BLaER1 treated with 17β-estradiol and CSF1 and Interleukin-3, amounts not matched to agents 10 nM and 100 nM (cell line): ENCODE results near the gene ATL2.
"Not testable (repeated sequence)": the region's sequence is repeated elsewhere in the genome, so short reads cannot be mapped to it uniquely, and the experiment has no call there.

Experiments
- H3K27ac ChIP-seq, 11 experiments: shearing (Covaris generic); formaldehyde crosslinking; 2 replicates each; pipeline ENCODE4 v1.8.1; 2022
- H3K27me3 ChIP-seq, 11 experiments: shearing (Covaris generic); formaldehyde crosslinking; 2 replicates each; pipeline ENCODE4 v1.8.1; 2022
- H3K36me3 ChIP-seq, 11 experiments: shearing (Covaris generic); formaldehyde crosslinking; 2 replicates each; pipeline ENCODE4 v1.8.1; 2022
- H3K4me1 ChIP-seq, 10 experiments: shearing (Covaris generic); formaldehyde crosslinking; 2 replicates each; pipeline ENCODE4 v1.8.1; 2022
- H3K4me2 ChIP-seq, 11 experiments: shearing (Covaris generic); formaldehyde crosslinking; 2 replicates each; pipeline ENCODE4 v1.8.1; 2022
- H3K4me3 ChIP-seq, 10 experiments: shearing (Covaris generic); formaldehyde crosslinking; 2 replicates each; pipeline ENCODE4 v1.8.1; 2022
- H3K9ac ChIP-seq, 11 experiments: shearing (Covaris generic); formaldehyde crosslinking; 2 replicates each; pipeline ENCODE4 v1.8.1; 2022
- H3K9me3 ChIP-seq, 11 experiments: shearing (Covaris generic); formaldehyde crosslinking; replicated peaks in 1 of 11; 2 replicates each; pipeline ENCODE4 v1.8.1; 2022
- H4K20me1 ChIP-seq, 11 experiments: shearing (Covaris generic); formaldehyde crosslinking; 2 replicates each; pipeline ENCODE4 v1.8.1; 2022
- Cebpa-rat ChIP-seq, 11 experiments: shearing (Covaris generic); IDR thresholded peaks; 2 replicates each; pipeline ENCODE4 v1.8.1; 2022

ATL2 gene

DNA sequence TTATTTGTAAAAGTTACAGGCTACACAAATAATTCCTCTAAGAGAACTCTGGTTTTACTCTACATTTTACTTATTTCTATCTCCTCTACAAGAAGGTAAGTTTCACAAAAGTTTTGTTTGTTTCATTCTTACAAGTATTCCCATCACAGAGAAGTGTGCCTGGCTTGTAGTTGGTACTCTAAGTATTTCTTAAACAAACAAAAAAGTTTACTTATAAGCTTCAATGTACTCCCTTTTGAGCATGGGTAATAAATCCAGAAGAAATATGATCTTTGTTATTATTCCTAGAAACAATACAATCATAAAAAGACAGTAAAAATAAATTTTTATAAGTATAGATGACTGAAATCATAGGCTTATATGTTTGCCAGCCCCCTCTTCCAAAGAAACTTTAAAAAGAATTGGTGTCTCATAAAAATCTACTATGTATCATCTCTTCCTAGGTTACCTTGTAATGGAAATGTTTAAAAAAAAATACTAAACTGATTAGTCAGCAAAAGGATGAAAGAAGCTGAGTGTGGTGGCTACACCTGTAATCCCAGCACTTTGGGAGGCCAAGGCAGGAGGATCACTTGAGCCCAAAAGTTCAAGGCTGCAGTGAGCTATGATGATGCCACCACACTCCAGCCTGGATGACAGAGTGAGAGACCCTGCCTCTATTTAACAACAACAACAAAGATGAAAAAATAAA, 54.7 kb downstream of the ATL2 start:
- TF ChIP-seq Cebpa-rat (IDR thresholded peaks at IDR 0.05), result no peak
- no peaks in the 10 kb centered on the region for H3K27me3 ChIP-seq

DNA sequence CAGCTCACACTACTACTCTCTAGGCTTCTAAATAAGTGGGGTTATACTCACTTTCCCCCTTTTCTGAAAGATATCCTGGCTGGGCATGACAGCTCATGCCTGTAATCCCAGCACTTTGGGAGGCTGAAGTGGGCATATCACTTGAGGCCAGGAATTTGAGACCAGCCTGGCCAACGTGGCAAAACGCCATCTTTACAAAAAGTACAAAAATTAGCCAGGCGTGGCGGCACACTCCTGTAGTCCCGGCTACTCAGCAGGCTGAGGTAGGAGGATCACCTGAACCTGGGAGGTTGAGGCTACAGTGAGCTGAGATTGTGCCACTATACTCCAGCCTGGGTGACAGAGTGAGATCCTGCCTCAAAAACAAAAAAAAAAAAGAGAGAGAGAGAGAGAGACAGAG, 57.8 kb downstream of the ATL2 start:
- H3K4me3 ChIP-seq, H3K9me3 ChIP-seq, H3K27ac ChIP-seq, H3K4me2 ChIP-seq, H3K27me3 ChIP-seq, H3K9ac ChIP-seq, H3K4me1 ChIP-seq: not testable (repeated sequence)
- Histone ChIP-seq H4K20me1 (peaks cover 0 to 58% (median 20%) of the 10 kb centered on the region in 11 experiments; a peak in 16 of 22 replicates), H3K36me3 (peaks cover 43 to 94% (median 69%) of the 10 kb centered on the region in 11 experiments)

More for the DNA sequence above, 54.7 kb downstream of the ATL2 start:
- Histone ChIP-seq H3K9me3 (no peaks in the 10 kb centered on the region), H3K9ac (no peak overlapping the region), H3K27ac (no peak overlapping the region), H3K4me1 (peaks cover 0 to 15% (median 9%) of the 10 kb centered on the region in 10 experiments; a peak in 13 of 20 replicates), H3K36me3 (peaks cover 25 to 81% (median 50%) of the 10 kb centered on the region in 11 experiments), H3K4me2 (no peak overlapping the region), H4K20me1 (peaks cover 0 to 75% (median 23%) of the 10 kb centered on the region in 11 experiments; a peak in 13 of 22 replicates), H3K4me3 (no peak overlapping the region)

DNA sequence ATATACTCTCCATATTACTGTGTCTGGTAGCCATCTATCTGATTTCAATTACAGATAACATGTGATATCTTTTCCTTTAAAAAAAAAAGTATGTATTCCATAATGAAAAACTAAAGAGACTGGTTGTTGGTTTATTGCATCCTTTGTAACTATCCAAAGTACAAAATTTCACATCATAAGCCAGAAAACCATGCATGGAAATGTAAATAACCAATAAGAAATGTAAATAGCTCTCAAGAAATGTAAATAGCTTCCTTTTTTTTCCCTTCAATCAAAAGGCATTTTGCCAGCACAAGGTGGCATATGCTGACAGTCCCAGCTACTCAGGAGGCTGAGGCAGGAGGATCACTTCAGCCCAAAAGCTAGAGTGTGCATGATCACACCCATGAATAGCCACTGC, 59.3 kb downstream of the ATL2 start:
- Histone ChIP-seq H4K20me1 (peaks cover 0 to 43% (median 19%) of the 10 kb centered on the region in 11 experiments; a peak in 16 of 22 replicates), H3K4me1 (peaks cover 0 to 4% (median 0%) of the 10 kb centered on the region in 10 experiments; a peak in 2 of 20 replicates), H3K27me3 (no peaks in the 10 kb centered on the region), H3K9me3 (no peaks in the 10 kb centered on the region), H3K36me3 (peaks cover 51 to 94% (median 74%) of the 10 kb centered on the region in 11 experiments), H3K4me3 (no peak overlapping the region), H3K9ac (no peak overlapping the region), H3K27ac (no peak overlapping the region), H3K4me2 (no peak overlapping the region)
- TF ChIP-seq Cebpa-rat (IDR thresholded peaks at IDR 0.05), result no peak

- Histone ChIP-seq H3K36me3 (peaks cover 64 to 94% (median 82%) of the 10 kb centered on the region in 11 experiments), H3K9me3 (0 out of 22 replicates have a peak, but pooled peaks cover 0 to 5% (median 0%) of the 10 kb centered on the region in 11 experiments), H3K9ac (no peak overlapping the region), H3K27me3 (no peaks in the 10 kb centered on the region), H4K20me1 (peaks cover 0 to 28% (median 9%) of the 10 kb centered on the region in 11 experiments; a peak in 15 of 22 replicates), H3K4me1 (peaks cover 0 to 4% (median 0%) of the 10 kb centered on the region in 10 experiments; a peak in 2 of 20 replicates), H3K4me3 (no peak overlapping the region), H3K27ac (no peak overlapping the region), H3K4me2 (no peak overlapping the region)
- no peak for TF ChIP-seq Cebpa-rat (IDR thresholded peaks at IDR 0.05)
Observed at GRCh38 chr2:38315707-38316333, 61.3 kb downstream of the ATL2 start.

- Histone ChIP-seq H4K20me1 (peaks cover 0 to 14% (median 0%) of the 10 kb centered on the region in 11 experiments; a peak in 3 of 22 replicates), H3K9ac (no peak overlapping the region), H3K4me3 (no peak overlapping the region), H3K4me1 (no peaks in the 10 kb centered on the region), H3K27ac (no peak overlapping the region), H3K27me3 (no peaks in the 10 kb centered on the region), H3K9me3 (0 out of 22 replicates have a peak, but pooled peaks cover 0 to 5% (median 0%) of the 10 kb centered on the region in 11 experiments), H3K36me3 (peaks cover 90 to 100% (median 99%) of the 10 kb centered on the region in 11 experiments), H3K4me2 (no peak overlapping the region)
- TF ChIP-seq Cebpa-rat (IDR thresholded peaks at IDR 0.05), result no peak
Observed at GRCh38 chr2:38308821-38309220, 68.3 kb downstream of the ATL2 start.

DNA sequence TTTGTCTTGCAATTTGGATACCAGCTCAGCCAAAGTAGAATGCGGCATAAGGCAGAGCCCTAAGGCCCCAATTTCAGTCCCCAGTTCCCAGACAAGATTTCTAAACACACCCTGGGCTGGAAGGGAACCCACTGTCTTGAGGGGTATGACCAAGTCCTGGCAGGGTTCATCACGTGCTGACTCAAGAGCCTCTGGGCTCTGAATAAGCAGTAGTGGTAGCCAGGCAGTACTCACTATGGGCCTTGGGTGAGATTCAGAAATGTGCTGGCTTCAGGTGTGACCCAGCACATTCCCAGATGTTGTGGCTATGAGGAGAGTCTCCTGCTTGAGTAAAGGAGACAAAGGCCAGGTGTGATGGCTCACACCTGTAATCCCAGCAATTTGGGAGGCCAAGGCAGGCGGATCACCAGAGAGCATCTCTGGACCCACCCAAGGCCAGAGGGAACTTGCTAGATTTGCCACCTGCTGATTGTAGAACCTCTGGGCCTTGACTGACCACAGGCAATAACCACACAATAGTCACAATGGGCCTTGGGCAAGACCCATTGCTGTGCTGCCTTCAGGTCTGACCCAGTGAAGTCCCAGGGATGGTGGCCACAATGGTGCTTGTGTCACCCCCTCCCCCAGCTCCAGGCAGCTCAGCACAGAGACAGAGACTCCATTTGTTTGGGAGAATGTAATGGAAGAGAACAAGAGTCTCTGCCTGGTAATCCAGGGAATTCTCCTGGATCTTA, 74.9 kb downstream of the ATL2 start:
- Histone ChIP-seq H3K36me3 (peaks cover 90 to 100% (median 97%) of the 10 kb centered on the region in 11 experiments), H3K4me2 (no peak overlapping the region), H3K9ac (no peak overlapping the region), H4K20me1 (peaks cover 0 to 32% (median 12%) of the 10 kb centered on the region in 11 experiments; a peak in 13 of 22 replicates), H3K27me3 (no peaks in the 10 kb centered on the region), H3K4me1 (no peaks in the 10 kb centered on the region), H3K9me3 (0 out of 22 replicates have a peak, but pooled peaks cover 0 to 4% (median 0%) of the 10 kb centered on the region in 11 experiments), H3K4me3 (no peak overlapping the region), H3K27ac (no peak overlapping the region)
- no peak for TF ChIP-seq Cebpa-rat (IDR thresholded peaks at IDR 0.05)

DNA sequence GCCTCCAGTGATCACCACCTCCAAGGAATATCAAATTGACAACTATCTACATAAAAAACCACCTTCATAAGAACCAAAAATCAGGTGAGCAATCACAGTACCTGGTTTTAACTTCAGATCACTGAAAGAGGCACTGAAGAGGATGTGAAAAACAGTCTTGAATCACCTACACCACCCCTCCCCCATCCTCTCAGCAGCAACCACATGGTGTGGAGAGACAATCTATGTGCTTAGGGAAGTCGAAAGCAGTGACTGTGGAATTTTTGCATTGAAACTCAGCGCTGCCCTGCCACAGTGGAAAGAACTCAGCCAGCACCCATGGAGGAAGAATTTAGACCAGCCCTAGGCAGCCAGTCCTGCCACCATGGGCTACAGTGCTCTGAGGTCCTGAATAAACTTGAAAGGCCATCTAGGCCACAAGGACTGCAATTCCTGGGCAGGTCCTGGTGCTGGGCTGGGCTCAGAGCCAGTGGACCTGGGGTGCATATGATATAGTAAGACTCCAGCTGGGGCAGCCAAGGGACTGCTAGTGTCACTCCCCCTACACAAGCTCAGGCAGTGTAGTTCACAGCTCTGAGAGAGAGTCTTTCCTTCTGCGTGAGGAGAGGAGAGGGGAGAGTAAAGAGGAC, 75.6 kb downstream of the ATL2 start:
- H4K20me1 ChIP-seq, result peaks cover 0 to 32% (median 12%) of the 10 kb centered on the region in 11 experiments; a peak in 13 of 22 replicates
- no peak overlapping the region for H3K4me2 ChIP-seq
- no peak overlapping the region for H3K4me3 ChIP-seq
- no peak for TF ChIP-seq Cebpa-rat (IDR thresholded peaks at IDR 0.05)
- no peak overlapping the region for H3K9ac ChIP-seq
- peaks cover 87 to 100% (median 97%) of the 10 kb centered on the region in 11 experiments for H3K36me3 ChIP-seq
- 0 out of 22 replicates have a peak, but pooled peaks cover 0 to 4% (median 0%) of the 10 kb centered on the region in 11 experiments for H3K9me3 ChIP-seq
- H3K27ac ChIP-seq, result no peak overlapping the region
- no peaks in the 10 kb centered on the region for H3K27me3 ChIP-seq
- no peaks in the 10 kb centered on the region for H3K4me1 ChIP-seq

GRCh38 chr2:38298539-38298938, 78.5 kb downstream of the ATL2 start:
- Histone ChIP-seq H3K4me2 (no peak overlapping the region), H4K20me1 (peaks cover 0 to 28% (median 12%) of the 10 kb centered on the region in 11 experiments; a peak in 13 of 22 replicates), H3K27ac (no peak overlapping the region), H3K4me3 (no peak overlapping the region), H3K9me3 (no peaks in the 10 kb centered on the region), H3K4me1 (no peaks in the 10 kb centered on the region), H3K36me3 (peaks cover 74 to 100% (median 87%) of the 10 kb centered on the region in 11 experiments), H3K27me3 (no peaks in the 10 kb centered on the region), H3K9ac (no peak overlapping the region)
- no peak for TF ChIP-seq Cebpa-rat (IDR thresholded peaks at IDR 0.05)
